IPS-18c (cell line): ENCODE results near the gene DCBLD2.

Source experiments
- H3K4me3 ChIP-seq: 2 replicates; pipeline ENCODE4 v1.7.0; 2013; ENCODE audit warnings: low read depth, mild to moderate bottlenecking, low read length, moderate library complexity; ENCODE audit not compliant: insufficient read depth
- H3K9me3 ChIP-seq: one replicate; pipeline ENCODE4 v1.6.1; 2013; ENCODE audit warnings: mild to moderate bottlenecking, low read length, moderate library complexity; ENCODE audit not compliant: control insufficient read depth, insufficient read depth

DCBLD2 gene

GRCh38 chr3:98784666-98785600 is 116.6 kb downstream of the DCBLD2 start:
- no peaks in the 10 kb centered on the region for H3K9me3 ChIP-seq
- no peak overlapping the region for H3K4me3 ChIP-seq

GRCh38 chr3:98784042-98784441 is 117.5 kb downstream of the DCBLD2 start:
- no peak overlapping the region for H3K4me3 ChIP-seq

GRCh38 chr3:98782824-98783500 is 118.5 kb downstream of the DCBLD2 start:
- Histone ChIP-seq H3K9me3 (no peaks in the 10 kb centered on the region), H3K4me3 (no peak overlapping the region)

More at GRCh38 chr3:98784042-98784441, 117.5 kb downstream of the DCBLD2 start:
- no peaks in the 10 kb centered on the region for H3K9me3 ChIP-seq

GRCh38 chr3:98780343-98780742 is 121.2 kb downstream of the DCBLD2 start:
- no peaks in the 10 kb centered on the region for H3K9me3 ChIP-seq
- H3K4me3 ChIP-seq = no peak overlapping the region

GRCh38 chr3:98779541-98780335 is 121.8 kb downstream of the DCBLD2 start:
- H3K4me3 ChIP-seq = no peak overlapping the region
- no peaks in the 10 kb centered on the region for H3K9me3 ChIP-seq

- no peak overlapping the region for H3K4me3 ChIP-seq
- no peaks in the 10 kb centered on the region for H3K9me3 ChIP-seq
These were observed 122.6 kb downstream of the DCBLD2 start for GRCh38 chr3:98778852-98779413.

GRCh38 chr3:98778383-98778782 is 123.1 kb downstream of the DCBLD2 start:
- H3K4me3 ChIP-seq = no peak overlapping the region
- H3K9me3 ChIP-seq = no peaks in the 10 kb centered on the region

- H3K9me3 ChIP-seq = no peaks in the 10 kb centered on the region
- H3K4me3 ChIP-seq = no peak overlapping the region
These were observed 123.7 kb downstream of the DCBLD2 start for GRCh38 chr3:98777801-98778220.

- no peak overlapping the region for H3K4me3 ChIP-seq
- H3K9me3 ChIP-seq = no peaks in the 10 kb centered on the region
These were observed 124.2 kb downstream of the DCBLD2 start for GRCh38 chr3:98777286-98777685.

GRCh38 chr3:98776140-98776493 is 125.4 kb downstream of the DCBLD2 start:
- Histone ChIP-seq H3K9me3 (no peaks in the 10 kb centered on the region), H3K4me3 (no peak overlapping the region)

- no peaks in the 10 kb centered on the region for H3K9me3 ChIP-seq
- no peak overlapping the region for H3K4me3 ChIP-seq
These were observed 125.9 kb downstream of the DCBLD2 start for GRCh38 chr3:98775459-98776139.

- no peaks in the 10 kb centered on the region for H3K9me3 ChIP-seq
- no peak overlapping the region for H3K4me3 ChIP-seq
These were observed 129.5 kb downstream of the DCBLD2 start for GRCh38 chr3:98772022-98772421.

- H3K4me3 ChIP-seq = no peak overlapping the region
- no peaks in the 10 kb centered on the region for H3K9me3 ChIP-seq
These were observed 131.0 kb downstream of the DCBLD2 start for GRCh38 chr3:98770261-98771039.

GRCh38 chr3:98769448-98769847 is 132.0 kb downstream of the DCBLD2 start:
- Histone ChIP-seq H3K4me3 (no peak overlapping the region), H3K9me3 (no peaks in the 10 kb centered on the region)

GRCh38 chr3:98768961-98769360 is 132.5 kb downstream of the DCBLD2 start:
- H3K4me3 ChIP-seq = no peak overlapping the region
- H3K9me3 ChIP-seq = no peaks in the 10 kb centered on the region

GRCh38 chr3:98766924-98767323 is 134.6 kb downstream of the DCBLD2 start:
- Histone ChIP-seq H3K9me3 (no peaks in the 10 kb centered on the region), H3K4me3 (no peak overlapping the region)
